ENCODE results near the gene GALNTL6.
A peak's percentile ranks its signal among the peaks of the same experiment; 100 is the strongest.

The GALNTL6 gene

GRCh38 chr4:173044340-173044739 is 1231.1 kb downstream of the GALNTL6 start:
- DNase-seq (ENCODE audit: extremely low spot score), result no peak
- CTCF ChIA-PET, result no interaction called here
- POLR2A ChIA-PET, result no interaction called here
- TF ChIP-seq FOXA1 (IDR thresholded peaks at IDR 0.05) (no peak), L3MBTL2 (conservative IDR thresholded peaks at IDR 0.05) (no peak), SP1 (IDR thresholded peaks at IDR 0.05) (no peak), NFRKB (IDR thresholded peaks at IDR 0.05) (no peak), FOXK2 (IDR thresholded peaks at IDR 0.05) (no peak), HDGF (IDR thresholded peaks at IDR 0.05; ENCODE audit: borderline replicate concordance) (no peak), ELF4 (IDR thresholded peaks at IDR 0.05) (no peak), ZNF384 (IDR thresholded peaks at IDR 0.05) (no peak), BHLHE40 (IDR thresholded peaks at IDR 0.05; ENCODE audit: borderline replicate concordance) (no peak), TARDBP (IDR thresholded peaks at IDR 0.05) (no peak), CTBP1 (IDR thresholded peaks at IDR 0.05; ENCODE audit: borderline replicate concordance) (no peak), SUZ12 (IDR thresholded peaks at IDR 0.05) (no peak), FOXM1 (IDR thresholded peaks at IDR 0.05; ENCODE audit: borderline replicate concordance) (no peak), ARNT (IDR thresholded peaks at IDR 0.05) (no peak), LEF1 (IDR thresholded peaks at IDR 0.05; ENCODE audit: borderline replicate concordance) (no peak), PKNOX1 (IDR thresholded peaks at IDR 0.05) (no peak)

DNA sequence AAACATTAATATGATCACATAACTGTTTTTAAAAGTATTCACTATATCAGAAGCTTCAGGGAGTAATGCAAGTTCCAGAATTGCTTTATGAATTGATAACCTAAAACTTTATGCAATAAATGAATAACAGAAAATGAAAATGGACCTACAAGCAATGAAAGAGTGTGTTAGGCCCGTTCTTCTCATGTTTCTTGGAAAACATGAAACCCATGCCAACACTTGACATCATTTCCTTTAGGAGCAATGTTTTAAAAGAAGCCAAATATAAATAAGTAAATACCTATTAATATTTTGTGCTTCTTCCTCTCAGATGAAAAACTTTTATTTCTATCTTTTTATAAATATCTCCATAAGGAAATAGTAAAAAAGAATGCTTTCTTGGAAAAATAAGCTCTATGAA is 1232.4 kb downstream of the GALNTL6 start:
- POLR2A ChIA-PET, result no interaction called here
- TF ChIP-seq LEF1 (IDR thresholded peaks at IDR 0.05; ENCODE audit: borderline replicate concordance) (no peak), HDGF (IDR thresholded peaks at IDR 0.05; ENCODE audit: borderline replicate concordance) (no peak), SUZ12 (IDR thresholded peaks at IDR 0.05) (no peak), SP1 (IDR thresholded peaks at IDR 0.05) (no peak), TARDBP (IDR thresholded peaks at IDR 0.05) (no peak), FOXM1 (IDR thresholded peaks at IDR 0.05; ENCODE audit: borderline replicate concordance) (no peak), FOXK2 (IDR thresholded peaks at IDR 0.05) (no peak), ELF4 (IDR thresholded peaks at IDR 0.05) (no peak), PKNOX1 (IDR thresholded peaks at IDR 0.05) (no peak), CTBP1 (IDR thresholded peaks at IDR 0.05; ENCODE audit: borderline replicate concordance) (no peak), L3MBTL2 (conservative IDR thresholded peaks at IDR 0.05) (no peak), BHLHE40 (IDR thresholded peaks at IDR 0.05; ENCODE audit: borderline replicate concordance) (no peak), NFRKB (IDR thresholded peaks at IDR 0.05) (no peak), ZNF384 (IDR thresholded peaks at IDR 0.05) (no peak)
- CTCF ChIA-PET, result interaction anchor here (0.6 kb wide), 1 partner anchor 1125 kb away, joined by 3 read pairs; no protein-coding TSS in a partner anchor
- DNase-seq (ENCODE audit: extremely low spot score), result no peak

GRCh38 chr4:173046144-173046543 is 1232.9 kb downstream of the GALNTL6 start:
- ChIA-PET POLR2A (no interaction called here), CTCF (interaction anchor here (0.6 kb wide), 1 partner anchor 1124 kb away, joined by 3 read pairs; no protein-coding TSS in a partner anchor)
- no peak for DNase-seq (ENCODE audit: extremely low spot score)
- TF ChIP-seq SUZ12 (IDR thresholded peaks at IDR 0.05) (no peak), CTBP1 (IDR thresholded peaks at IDR 0.05; ENCODE audit: borderline replicate concordance) (no peak), BHLHE40 (IDR thresholded peaks at IDR 0.05; ENCODE audit: borderline replicate concordance) (no peak), ELF4 (IDR thresholded peaks at IDR 0.05) (no peak), FOXK2 (IDR thresholded peaks at IDR 0.05) (no peak), PKNOX1 (IDR thresholded peaks at IDR 0.05) (no peak), HDGF (IDR thresholded peaks at IDR 0.05; ENCODE audit: borderline replicate concordance) (no peak), FOXA1 (IDR thresholded peaks at IDR 0.05) (no peak), ZNF384 (IDR thresholded peaks at IDR 0.05) (no peak), NFRKB (IDR thresholded peaks at IDR 0.05) (no peak), ARNT (IDR thresholded peaks at IDR 0.05) (no peak), LEF1 (IDR thresholded peaks at IDR 0.05; ENCODE audit: borderline replicate concordance) (no peak), TARDBP (IDR thresholded peaks at IDR 0.05) (no peak), SP1 (IDR thresholded peaks at IDR 0.05) (no peak), L3MBTL2 (conservative IDR thresholded peaks at IDR 0.05) (no peak), FOXM1 (IDR thresholded peaks at IDR 0.05; ENCODE audit: borderline replicate concordance) (no peak)

- POLR2A ChIA-PET, result no interaction called here
- CTCF ChIA-PET, result no interaction called here
- TF ChIP-seq PKNOX1 (IDR thresholded peaks at IDR 0.05), result peak; percentile 50; the same call in 1 of the 2 replicates
- TF ChIP-seq FOXK2 (IDR thresholded peaks at IDR 0.05), result no peak
- DNase-seq (ENCODE audit: extremely low spot score), result no peak
These were observed 1233.6 kb downstream of the GALNTL6 start for GRCh38 chr4:173046818-173047217.

DNA sequence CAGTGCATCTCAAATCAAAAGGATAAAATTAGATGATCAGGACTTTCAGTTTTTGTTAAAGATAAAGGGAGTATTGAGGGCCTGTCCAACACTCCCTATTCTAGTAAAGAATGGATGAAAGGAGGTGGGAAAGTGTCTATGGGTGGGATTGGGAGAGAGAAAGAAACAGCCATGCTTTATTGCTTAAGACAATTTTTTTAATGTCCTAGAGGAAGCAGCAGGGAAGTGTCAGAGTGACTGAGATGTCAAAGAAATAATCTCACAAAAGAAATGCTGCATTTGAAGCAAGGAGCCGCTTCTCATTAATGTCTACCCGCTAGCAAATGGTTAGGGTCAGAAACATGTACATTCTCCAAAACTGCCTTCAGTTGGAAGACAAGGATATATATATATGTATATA is 1238.0 kb downstream of the GALNTL6 start:
- TF ChIP-seq FOXK2 (IDR thresholded peaks at IDR 0.05) (no peak), HDGF (IDR thresholded peaks at IDR 0.05; ENCODE audit: borderline replicate concordance) (no peak), ZNF384 (IDR thresholded peaks at IDR 0.05) (no peak), SUZ12 (IDR thresholded peaks at IDR 0.05) (no peak), PKNOX1 (IDR thresholded peaks at IDR 0.05) (no peak), TARDBP (IDR thresholded peaks at IDR 0.05) (no peak), LEF1 (IDR thresholded peaks at IDR 0.05; ENCODE audit: borderline replicate concordance) (no peak), CTBP1 (IDR thresholded peaks at IDR 0.05; ENCODE audit: borderline replicate concordance) (no peak), ARNT (IDR thresholded peaks at IDR 0.05) (no peak), NFRKB (IDR thresholded peaks at IDR 0.05) (no peak), ELF4 (IDR thresholded peaks at IDR 0.05) (no peak), BHLHE40 (IDR thresholded peaks at IDR 0.05; ENCODE audit: borderline replicate concordance) (no peak), SP1 (IDR thresholded peaks at IDR 0.05) (no peak), L3MBTL2 (conservative IDR thresholded peaks at IDR 0.05) (no peak), FOXA1 (IDR thresholded peaks at IDR 0.05) (no peak), FOXM1 (IDR thresholded peaks at IDR 0.05; ENCODE audit: borderline replicate concordance) (no peak)
- ChIA-PET POLR2A (no interaction called here), CTCF (no interaction called here)
- no peak for DNase-seq (ENCODE audit: extremely low spot score)
